Measurements from ENCODE around the gene TXNRD2.
"Not testable (repeated sequence)": the region's sequence is repeated elsewhere in the genome, so short reads cannot be mapped to it uniquely, and the experiment has no call there.

TXNRD2 gene

DNA sequence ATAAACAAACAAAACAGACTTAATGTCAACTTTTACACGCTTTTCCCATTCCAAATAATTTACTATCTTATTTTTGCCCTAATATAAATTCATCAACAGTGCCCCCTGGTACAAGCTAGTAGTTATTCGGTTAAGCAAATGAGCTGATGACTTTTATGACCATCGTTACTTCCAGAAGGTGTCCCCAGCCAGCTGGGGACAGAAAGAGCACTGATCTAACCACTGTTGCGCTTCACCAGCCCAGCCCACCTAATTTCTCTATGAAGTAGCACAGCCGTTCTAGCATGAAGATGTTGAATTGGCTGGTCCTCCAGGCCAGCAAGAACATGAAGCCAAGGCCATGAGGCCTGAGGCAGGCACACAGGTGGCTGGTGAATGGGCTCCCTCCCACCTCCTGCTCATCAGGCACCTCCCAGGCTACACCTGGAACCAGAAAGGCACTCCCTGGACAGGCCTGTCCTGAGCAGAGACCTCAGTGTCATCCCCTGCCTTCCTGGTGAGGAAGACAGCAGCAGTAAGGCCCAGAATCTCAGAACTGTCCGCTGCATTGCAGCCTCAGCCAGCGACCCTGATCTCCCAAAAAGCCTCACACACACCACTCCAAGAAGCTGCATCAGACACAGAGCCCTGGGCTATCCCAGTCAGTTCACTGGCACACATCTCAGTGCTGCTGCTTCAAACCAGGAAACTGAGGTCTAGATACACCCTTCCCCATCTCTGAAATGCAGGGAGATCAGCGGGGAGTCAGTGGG, 99.8 kb downstream of the TXNRD2 start:
- DNase-seq = no peak

- no peak for DNase-seq
These were observed 100.5 kb downstream of the TXNRD2 start for GRCh38 chr22:19840955-19841640.

DNA sequence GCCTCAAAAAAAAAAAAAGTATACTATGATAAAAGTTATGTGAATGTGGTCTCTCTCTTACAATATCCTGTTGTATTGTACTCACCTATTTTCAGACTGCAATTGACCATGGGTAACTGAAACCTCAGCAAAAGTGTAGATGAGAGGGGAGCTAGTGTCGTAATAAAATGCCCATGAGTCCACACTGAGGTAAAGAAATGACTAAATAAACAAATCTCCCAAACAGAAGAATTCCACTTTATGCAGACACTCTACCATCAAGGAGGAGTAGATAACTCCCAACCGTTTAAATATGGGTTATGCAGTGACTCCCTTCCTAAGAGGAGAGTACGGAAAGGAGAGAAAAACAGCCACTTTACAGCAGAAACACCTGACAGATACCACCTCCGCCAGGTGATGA, 101.6 kb downstream of the TXNRD2 start:
- no peak for DNase-seq

GRCh38 chr22:19837915-19838314, 103.7 kb downstream of the TXNRD2 start:
- no peak for DNase-seq

DNA sequence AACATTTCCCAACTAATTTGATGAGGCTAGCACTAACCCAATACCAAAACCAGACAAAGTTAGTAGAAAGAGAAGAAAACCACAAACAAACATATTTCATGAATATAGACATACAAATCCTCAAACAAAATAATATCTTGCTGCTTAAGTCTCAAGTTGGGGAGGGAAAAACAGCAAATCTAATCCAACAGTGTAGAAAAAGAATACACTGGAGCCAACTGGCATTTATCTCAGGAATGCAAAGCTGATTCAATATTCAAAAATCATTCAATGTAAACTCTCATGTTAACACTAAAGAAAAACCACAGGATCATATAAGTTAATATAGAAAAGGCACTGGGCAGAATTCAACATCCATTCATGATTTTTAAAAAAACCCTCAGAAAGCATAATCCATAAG, 105.1 kb downstream of the TXNRD2 start:
- DNase-seq = no peak

DNA sequence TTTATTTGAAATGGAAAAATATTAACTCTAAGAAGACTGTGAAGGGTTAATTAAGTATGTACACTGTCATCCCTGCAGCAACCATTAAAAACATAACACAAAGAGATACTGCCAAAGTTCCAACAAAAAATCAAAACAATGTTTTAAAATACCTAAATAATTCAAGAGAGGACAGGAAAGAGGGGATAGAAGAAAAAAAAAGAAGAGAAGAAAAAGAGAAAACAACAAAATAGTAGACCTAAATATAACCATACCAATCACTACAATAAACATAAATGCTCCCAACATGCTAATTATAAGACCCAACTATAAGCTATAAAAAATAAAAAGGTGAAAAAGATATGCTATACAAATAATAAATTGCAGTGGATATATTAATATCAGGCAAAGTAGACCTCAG, 107.0 kb downstream of the TXNRD2 start:
- DNase-seq = no peak

GRCh38 chr22:19833327-19833726, 108.3 kb downstream of the TXNRD2 start:
- DNase-seq = not testable (repeated sequence)

DNA sequence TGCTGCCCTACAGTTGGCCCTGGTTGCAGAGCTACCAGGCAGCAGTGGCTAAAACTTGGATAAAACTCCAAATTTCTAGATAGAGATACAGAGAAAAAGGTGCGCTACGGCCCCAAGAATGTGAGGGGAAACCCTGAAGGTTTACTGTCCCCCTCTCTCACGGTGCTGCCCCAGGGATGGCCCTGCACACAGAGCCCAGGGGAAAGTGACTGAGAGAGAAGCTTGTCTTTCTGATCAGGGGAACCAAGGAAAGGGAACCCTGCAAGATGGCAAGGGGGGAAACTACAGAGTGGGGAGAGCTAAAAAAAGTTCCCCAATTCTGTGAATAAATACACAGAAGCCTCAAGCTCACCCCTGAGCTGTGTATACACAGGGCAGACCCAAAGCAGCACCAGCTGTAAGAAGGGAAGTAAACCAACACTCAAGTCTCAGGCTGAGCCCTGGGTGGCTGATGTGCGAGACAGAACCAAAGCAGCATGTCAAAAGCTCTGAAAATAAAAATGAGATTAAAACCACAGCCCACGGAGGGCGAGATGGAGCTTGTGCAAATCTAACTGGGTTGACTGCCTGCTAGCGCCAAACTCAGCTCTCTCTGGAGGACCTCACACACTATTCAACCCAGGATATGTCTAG, 109.0 kb downstream of the TXNRD2 start:
- DNase-seq = no peak

DNA sequence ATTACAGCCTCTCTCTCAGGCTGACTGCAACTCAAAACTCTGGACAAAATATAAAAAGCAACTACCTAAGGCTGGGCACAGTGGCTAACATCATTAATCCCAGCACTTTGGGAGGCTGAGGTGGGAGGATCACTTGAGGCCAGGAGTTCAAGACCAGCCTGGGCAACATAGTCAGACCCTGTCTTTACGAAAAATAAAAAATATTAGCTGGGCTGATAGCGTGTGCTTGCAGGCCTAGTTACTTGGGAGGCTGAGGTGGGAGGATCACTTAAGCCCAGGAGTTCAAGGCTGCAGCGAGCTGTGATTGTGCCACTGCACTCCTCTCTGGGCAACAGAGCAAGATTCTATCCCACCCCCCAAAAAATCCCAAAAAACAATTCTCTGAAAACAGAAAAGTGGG, 109.6 kb downstream of the TXNRD2 start:
- DNase-seq = not testable (repeated sequence)

GRCh38 chr22:19831016-19831415, 110.6 kb downstream of the TXNRD2 start:
- DNase-seq = no peak

- DNase-seq = no peak
These were observed 113.6 kb downstream of the TXNRD2 start for GRCh38 chr22:19828035-19828401.

DNA sequence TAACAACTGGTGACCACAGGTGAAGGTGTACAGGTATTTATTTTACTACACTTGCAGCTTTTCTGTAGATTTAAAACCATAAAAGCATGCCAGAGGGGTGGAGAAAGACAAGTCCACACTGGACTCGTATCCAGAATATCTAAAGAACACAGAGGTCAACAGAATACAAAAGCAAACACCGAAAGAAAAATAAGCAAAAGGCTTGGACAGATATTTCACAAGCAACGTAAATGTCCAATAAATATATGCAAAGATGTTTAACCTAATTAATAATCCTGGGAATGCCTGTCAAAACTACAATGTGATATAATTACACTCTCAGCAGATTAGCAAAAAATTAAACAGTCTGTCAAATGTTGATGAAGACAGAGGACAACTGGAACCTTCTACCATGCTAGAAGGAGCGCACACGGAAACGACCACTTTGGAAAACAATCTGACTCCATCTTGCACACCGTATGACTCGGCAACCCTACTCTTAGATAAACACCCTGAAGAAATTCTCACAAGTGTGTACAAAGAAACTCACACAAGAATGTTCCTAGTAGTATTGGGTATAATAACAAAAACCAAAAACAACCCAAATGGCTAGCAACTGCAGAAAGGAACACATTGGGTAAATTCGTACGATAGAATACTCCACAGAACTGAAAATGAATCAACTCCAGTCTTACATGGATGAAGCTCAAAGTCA, 114.1 kb downstream of the TXNRD2 start:
- no peak for DNase-seq

DNA sequence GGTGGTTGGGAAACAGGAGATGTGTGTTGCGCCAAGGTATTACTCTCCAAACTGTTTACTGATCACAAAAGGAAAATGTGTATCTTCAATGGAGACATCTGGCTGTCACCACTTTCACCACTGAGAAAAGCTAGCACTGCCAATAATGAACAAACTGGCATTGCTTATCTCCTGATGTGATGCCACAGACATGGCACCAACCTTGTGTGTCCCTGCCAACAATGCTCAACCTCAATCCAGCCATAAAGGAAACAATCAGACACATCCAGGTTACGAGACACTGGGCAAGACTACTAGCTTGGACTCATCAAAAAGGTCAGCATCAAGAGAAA, 115.0 kb downstream of the TXNRD2 start:
- DNase-seq = no peak

DNA sequence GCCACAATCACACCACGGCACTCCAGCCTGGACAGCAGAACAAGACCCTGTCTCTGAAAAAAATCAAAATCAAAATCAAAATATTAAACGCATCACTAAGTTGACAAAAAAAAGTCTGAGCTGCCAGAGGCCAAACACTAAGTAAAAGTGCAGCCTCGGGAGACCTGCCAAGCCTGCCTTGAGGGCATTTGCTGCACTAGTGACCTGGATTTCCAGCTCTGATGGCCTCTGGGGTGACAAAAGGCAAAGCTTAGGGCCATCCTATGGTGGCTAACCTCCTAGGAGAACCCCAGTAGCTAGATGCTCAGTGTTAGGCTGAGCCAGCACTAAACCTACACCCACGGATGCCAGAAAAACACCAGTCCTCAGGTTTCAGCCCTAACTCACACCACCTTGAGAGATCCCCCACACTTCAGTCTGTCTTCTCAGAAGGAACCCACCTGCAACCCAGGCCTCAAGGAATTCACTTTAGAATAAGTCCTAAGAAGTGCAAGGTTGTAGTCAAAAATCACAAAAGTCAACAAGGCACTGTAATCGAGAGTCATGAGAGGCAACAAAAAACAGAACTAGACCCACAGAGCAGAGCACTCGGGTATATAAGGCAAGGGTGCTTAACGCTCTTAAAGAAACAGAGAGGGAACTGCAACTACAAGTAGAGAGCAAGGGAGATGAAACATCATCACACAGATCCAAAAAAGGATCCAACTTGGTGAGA, 115.6 kb downstream of the TXNRD2 start:
- no peak for DNase-seq

Measured in effector CD4-positive, alpha-beta T cell (primary cell).